ENCODE data around the gene FAM168B.

GRCh38 chr2:131023758-131024157 is 69.5 kb downstream of the FAM168B start:
- no peak for TF ChIP-seq POLR2AphosphoS5 (IDR thresholded peaks at IDR 0.05)
- TF ChIP-seq, protein P1, sequence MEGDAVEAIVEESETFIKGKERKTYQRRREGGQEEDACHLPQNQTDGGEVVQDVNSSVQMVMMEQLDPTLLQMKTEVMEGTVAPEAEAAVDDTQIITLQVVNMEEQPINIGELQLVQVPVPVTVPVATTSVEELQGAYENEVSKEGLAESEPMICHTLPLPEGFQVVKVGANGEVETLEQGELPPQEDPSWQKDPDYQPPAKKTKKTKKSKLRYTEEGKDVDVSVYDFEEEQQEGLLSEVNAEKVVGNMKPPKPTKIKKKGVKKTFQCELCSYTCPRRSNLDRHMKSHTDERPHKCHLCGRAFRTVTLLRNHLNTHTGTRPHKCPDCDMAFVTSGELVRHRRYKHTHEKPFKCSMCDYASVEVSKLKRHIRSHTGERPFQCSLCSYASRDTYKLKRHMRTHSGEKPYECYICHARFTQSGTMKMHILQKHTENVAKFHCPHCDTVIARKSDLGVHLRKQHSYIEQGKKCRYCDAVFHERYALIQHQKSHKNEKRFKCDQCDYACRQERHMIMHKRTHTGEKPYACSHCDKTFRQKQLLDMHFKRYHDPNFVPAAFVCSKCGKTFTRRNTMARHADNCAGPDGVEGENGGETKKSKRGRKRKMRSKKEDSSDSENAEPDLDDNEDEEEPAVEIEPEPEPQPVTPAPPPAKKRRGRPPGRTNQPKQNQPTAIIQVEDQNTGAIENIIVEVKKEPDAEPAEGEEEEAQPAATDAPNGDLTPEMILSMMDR (IDR thresholded peaks at IDR 0.05): no peak

Measured in suprapubic skin (tissue), 3 donors.